ENCODE data around the gene NTN3. TPM values are rescaled to one million over a fixed set of nuclear protein-coding genes. Genes with fewer than 3 reads are reported as not detected.

NTN3 gene
- total and polyA plus RNA-seq, 2 experiments from 2014 or later, result 1.6 to 20.5 TPM

DNA sequence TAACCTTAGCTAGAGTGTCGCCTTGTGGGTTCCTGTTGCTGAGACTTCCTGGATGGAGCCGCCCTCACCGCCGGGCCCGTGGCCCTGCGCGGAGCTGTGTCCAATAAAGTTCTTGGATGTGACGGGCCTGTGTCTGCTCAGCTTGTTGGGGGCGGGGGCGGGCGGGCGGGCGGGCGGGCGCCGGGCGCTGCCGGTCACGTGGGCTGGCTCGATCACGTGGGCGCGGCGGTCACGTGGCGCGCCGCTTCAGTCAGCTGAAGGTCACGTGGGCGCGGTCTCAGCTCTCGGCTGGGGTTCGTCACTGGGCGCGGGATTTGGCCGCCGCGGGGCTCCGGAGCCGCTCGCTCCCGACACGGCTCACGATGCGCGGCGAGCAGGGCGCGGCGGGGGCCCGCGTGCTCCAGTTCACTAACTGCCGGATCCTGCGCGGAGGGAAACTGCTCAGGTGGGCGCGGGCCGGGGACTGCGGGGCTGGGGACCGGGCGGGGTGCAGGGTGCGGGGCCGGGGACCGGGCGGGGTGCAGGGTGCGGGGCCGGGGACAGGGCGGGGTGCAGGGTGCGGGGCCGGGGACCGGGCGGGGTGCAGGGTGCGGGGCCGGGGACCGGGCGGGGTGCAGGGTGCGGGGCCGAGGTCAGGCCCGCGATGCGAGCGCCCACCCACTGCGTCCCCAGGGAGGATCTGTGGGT, 49.1 kb downstream of the NTN3 start, which contains the start of gene AMDHD2:
Gene AMDHD2, plus strand, starts transcription at position 275 of the 687 bp plus-strand sequence. Its CDS starts 88 bp downstream, at position 363.
- no peaks in the 10 kb centered on the region for H3K9me3 ChIP-seq (ENCODE audit: low read depth)
- H3K4me3 ChIP-seq, result peak within 1 kb of the TSS; percentile 63
- TF ChIP-seq, protein P1, sequence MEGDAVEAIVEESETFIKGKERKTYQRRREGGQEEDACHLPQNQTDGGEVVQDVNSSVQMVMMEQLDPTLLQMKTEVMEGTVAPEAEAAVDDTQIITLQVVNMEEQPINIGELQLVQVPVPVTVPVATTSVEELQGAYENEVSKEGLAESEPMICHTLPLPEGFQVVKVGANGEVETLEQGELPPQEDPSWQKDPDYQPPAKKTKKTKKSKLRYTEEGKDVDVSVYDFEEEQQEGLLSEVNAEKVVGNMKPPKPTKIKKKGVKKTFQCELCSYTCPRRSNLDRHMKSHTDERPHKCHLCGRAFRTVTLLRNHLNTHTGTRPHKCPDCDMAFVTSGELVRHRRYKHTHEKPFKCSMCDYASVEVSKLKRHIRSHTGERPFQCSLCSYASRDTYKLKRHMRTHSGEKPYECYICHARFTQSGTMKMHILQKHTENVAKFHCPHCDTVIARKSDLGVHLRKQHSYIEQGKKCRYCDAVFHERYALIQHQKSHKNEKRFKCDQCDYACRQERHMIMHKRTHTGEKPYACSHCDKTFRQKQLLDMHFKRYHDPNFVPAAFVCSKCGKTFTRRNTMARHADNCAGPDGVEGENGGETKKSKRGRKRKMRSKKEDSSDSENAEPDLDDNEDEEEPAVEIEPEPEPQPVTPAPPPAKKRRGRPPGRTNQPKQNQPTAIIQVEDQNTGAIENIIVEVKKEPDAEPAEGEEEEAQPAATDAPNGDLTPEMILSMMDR (IDR thresholded peaks at IDR 0.05; ENCODE audit: low read depth, low read length), result no peak
- peak within 1 kb of the TSS; percentile 85 for H3K27ac ChIP-seq
- H3K4me1 ChIP-seq (ENCODE audit: low read depth), result peaks cover 6% of the 10 kb centered on the region
- peak; percentile 95 to 96 for DNase-seq (ENCODE audit: low read depth in 1 of 2, low spot score in 1 of 2)
- H3K27me3 ChIP-seq, result no peaks in the 10 kb centered on the region
- H3K36me3 ChIP-seq, result peaks cover 8% of the 10 kb centered on the region

DNA sequence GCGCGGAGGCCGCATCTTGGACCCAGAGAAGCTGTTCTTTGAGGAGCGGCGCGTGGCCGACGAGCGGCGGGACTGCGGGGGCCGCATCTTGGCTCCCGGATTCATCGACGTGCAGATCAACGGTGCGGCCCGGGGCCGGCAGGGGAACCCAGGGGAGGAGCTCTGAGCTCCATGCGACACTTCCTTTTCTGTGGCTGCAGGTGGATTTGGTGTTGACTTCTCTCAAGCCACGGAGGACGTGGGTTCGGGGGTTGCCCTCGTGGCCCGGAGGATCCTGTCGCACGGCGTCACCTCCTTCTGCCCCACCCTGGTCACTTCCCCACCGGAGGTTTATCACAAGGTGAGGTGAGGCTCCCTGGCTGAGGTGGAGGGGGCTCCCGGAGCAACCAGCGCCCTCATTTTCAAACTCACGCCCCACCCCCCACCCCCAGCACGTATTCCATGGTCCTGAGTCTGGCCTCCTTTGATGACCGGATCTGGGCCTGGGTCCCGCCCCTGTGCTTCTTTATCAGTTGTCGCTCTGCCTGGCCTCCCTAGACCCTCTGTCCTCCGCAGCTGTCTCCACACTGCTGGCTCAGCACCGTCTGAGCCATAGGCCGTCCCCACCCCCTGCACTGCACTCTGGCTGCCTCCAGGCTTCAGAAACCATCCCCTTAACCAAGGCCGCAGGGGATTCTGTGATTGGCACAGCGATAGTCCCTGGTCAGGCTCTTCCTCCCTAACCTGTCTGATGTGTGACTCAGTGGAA, 49.9 kb downstream of the NTN3 start:
- DNase-seq (ENCODE audit: low read depth in 1 of 2, low spot score in 1 of 2), result no peak
- no peaks in the 10 kb centered on the region for H3K27me3 ChIP-seq
- TF ChIP-seq, protein P1 (IDR thresholded peaks at IDR 0.05; ENCODE audit: low read depth, low read length), result no peak
- H3K4me3 ChIP-seq, result peak overlapping the region; percentile 63
- peaks cover 8% of the 10 kb centered on the region for H3K36me3 ChIP-seq
- H3K4me1 ChIP-seq (ENCODE audit: low read depth), result peaks cover 3% of the 10 kb centered on the region
- H3K27ac ChIP-seq, result peak overlapping the region; percentile 85
- no peaks in the 10 kb centered on the region for H3K9me3 ChIP-seq (ENCODE audit: low read depth)

Other genes starting within 250 kb of the NTN3 start
- 48.1 and 55.4 TPM in 2 replicates for gene E4F1, start 247.7 kb upstream of the NTN3 start, total RNA-seq
- 27.7 and 28.3 TPM in 2 replicates for gene E4F1, start 247.7 kb upstream of the NTN3 start, polyA plus RNA-seq
- gene DNASE1L2, start 234.9 kb upstream of the NTN3 start, total RNA-seq, result 1.1 and 1.5 TPM in 2 replicates
- gene DNASE1L2, start 234.9 kb upstream of the NTN3 start, polyA plus RNA-seq, result 0.68 and 1.3 TPM in 2 replicates
- 137 and 197 TPM in 2 replicates for gene ECI1, start 219.7 kb upstream of the NTN3 start, total RNA-seq
- gene ECI1, start 219.7 kb upstream of the NTN3 start, polyA plus RNA-seq, result 343 and 407 TPM in 2 replicates
- 182 and 220 TPM in 2 replicates for gene RNPS1, start 203.2 kb upstream of the NTN3 start, total RNA-seq
- 319 and 398 TPM in 2 replicates for gene RNPS1, start 203.2 kb upstream of the NTN3 start, polyA plus RNA-seq
- 14.2 and 14.5 TPM in 2 replicates for gene ABCA3, start 130.6 kb upstream of the NTN3 start, total RNA-seq
- 11.1 and 16.9 TPM in 2 replicates for gene ABCA3, start 130.6 kb upstream of the NTN3 start, polyA plus RNA-seq
- 10.5 and 44.0 TPM in 2 replicates for gene CCNF, start 41.9 kb upstream of the NTN3 start, total RNA-seq
- gene CCNF, start 41.9 kb upstream of the NTN3 start, polyA plus RNA-seq, result 9.2 and 48.2 TPM in 2 replicates
- 27.3 and 34.8 TPM in 2 replicates for gene TEDC2, start 11.2 kb upstream of the NTN3 start, total RNA-seq
- 30.7 and 34.4 TPM in 2 replicates for gene TEDC2, start 11.2 kb upstream of the NTN3 start, polyA plus RNA-seq
- 17.3 and 23.6 TPM in 2 replicates for gene TBC1D24, start 3.8 kb downstream of the NTN3 start, total RNA-seq
- gene TBC1D24, start 3.8 kb downstream of the NTN3 start, polyA plus RNA-seq, result 8.2 and 10.2 TPM in 2 replicates
- gene ATP6V0C, start 42.7 kb downstream of the NTN3 start, total RNA-seq, result 92.4 and 117 TPM in 2 replicates
- 184 and 281 TPM in 2 replicates for gene ATP6V0C, start 42.7 kb downstream of the NTN3 start, polyA plus RNA-seq
- gene AMDHD2, start 49.1 kb downstream of the NTN3 start, total RNA-seq, result 32.4 and 39.2 TPM in 2 replicates
- 25.0 and 30.2 TPM in 2 replicates for gene AMDHD2, start 49.1 kb downstream of the NTN3 start, polyA plus RNA-seq
- 1.3 TPM in 1 of 2 replicates, not detected in the other for gene CEMP1, start 60.1 kb downstream of the NTN3 start, total RNA-seq
- gene CEMP1, start 60.1 kb downstream of the NTN3 start, polyA plus RNA-seq, result 4.6 and 9.4 TPM in 2 replicates
- 24.9 and 28.6 TPM in 2 replicates for gene PDPK1, start 66.7 kb downstream of the NTN3 start, total RNA-seq
- gene PDPK1, start 66.7 kb downstream of the NTN3 start, polyA plus RNA-seq, result 22.4 and 23.3 TPM in 2 replicates
- 32.9 and 67.2 TPM in 2 replicates for gene KCTD5, start 211.2 kb downstream of the NTN3 start, total RNA-seq
- 32.6 and 35.0 TPM in 2 replicates for gene KCTD5, start 211.2 kb downstream of the NTN3 start, polyA plus RNA-seq
- 13.0 and 17.0 TPM in 2 replicates for gene PRSS27, start 248.9 kb downstream of the NTN3 start, total RNA-seq
- gene PRSS27, start 248.9 kb downstream of the NTN3 start, polyA plus RNA-seq, result 12.1 and 14.5 TPM in 2 replicates